ENCODE data around the gene SLBP. TPM values are rescaled to one million over a fixed set of nuclear protein-coding genes. Genes with fewer than 3 reads are reported as not detected.

Gene SLBP
- polyA plus RNA-seq, 3 donors = 39.6 to 63.7 (median 59.1) TPM

DNA sequence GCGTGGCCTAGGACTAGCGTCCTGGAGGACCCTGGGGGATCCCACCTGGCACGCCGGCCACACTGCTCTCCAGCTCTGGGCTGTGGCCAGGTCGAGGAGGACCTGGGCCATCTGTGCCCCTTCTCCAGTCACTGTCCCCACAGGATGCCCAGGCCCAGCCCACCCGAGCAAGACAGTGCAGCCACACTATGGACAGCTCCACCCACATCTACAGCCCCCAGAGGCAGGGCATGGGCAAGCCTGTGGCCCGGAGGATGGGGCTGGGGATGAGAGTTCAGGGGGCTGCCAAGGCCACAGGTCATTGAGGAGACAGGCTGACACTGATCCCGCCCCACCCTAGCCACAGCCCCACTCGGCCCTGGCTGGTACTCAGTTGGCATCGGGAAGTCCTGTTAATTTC is 58.3 kb downstream of the SLBP start:
- no peaks in the 10 kb centered on the region for H4K20me1 ChIP-seq (ENCODE audit: insufficient read depth, low read length)
- Mint-ChIP-seq H3K27me3 (ENCODE audit: low read depth in 3 of 3) (peaks cover 0 to 3% (median 2%) of the 10 kb centered on the region in 3 donors), H3K4me1 (no peaks in the 10 kb centered on the region), H3K9me3 (peaks cover 0 to 8% (median 3%) of the 10 kb centered on the region in 7 donors), H3K4me3 (no peak overlapping the region), H3K36me3 (peaks cover 0 to 6% of the 10 kb centered on the region in 2 donors), H3K27ac (no peak overlapping the region)
- no peak overlapping the region for H3K9ac ChIP-seq (ENCODE audit: insufficient read depth, low read length, poor library complexity, severe bottlenecking)
- no peak overlapping the region for H3K27ac ChIP-seq (ENCODE audit: low read depth in 1 of 2, low read length in 2 of 2)
- no peak for DNase-seq
- TF ChIP-seq, protein P1, sequence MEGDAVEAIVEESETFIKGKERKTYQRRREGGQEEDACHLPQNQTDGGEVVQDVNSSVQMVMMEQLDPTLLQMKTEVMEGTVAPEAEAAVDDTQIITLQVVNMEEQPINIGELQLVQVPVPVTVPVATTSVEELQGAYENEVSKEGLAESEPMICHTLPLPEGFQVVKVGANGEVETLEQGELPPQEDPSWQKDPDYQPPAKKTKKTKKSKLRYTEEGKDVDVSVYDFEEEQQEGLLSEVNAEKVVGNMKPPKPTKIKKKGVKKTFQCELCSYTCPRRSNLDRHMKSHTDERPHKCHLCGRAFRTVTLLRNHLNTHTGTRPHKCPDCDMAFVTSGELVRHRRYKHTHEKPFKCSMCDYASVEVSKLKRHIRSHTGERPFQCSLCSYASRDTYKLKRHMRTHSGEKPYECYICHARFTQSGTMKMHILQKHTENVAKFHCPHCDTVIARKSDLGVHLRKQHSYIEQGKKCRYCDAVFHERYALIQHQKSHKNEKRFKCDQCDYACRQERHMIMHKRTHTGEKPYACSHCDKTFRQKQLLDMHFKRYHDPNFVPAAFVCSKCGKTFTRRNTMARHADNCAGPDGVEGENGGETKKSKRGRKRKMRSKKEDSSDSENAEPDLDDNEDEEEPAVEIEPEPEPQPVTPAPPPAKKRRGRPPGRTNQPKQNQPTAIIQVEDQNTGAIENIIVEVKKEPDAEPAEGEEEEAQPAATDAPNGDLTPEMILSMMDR (IDR thresholded peaks at IDR 0.05) = no peak
- no peaks in the 10 kb centered on the region for H3K27me3 ChIP-seq (ENCODE audit: control insufficient read depth in 2 of 2, insufficient read depth in 2 of 2, low read length in 2 of 2)
- no peaks in the 10 kb centered on the region for H3K9me3 ChIP-seq (replicated peaks in 1 of 2; ENCODE audit: control insufficient read depth in 1 of 2, insufficient read depth in 1 of 2, low read length in 2 of 2)
- intact Hi-C loops (cut with micrococcal nuclease) = no loop called here
- no peaks in the 10 kb centered on the region for H3K4me1 ChIP-seq (ENCODE audit: control insufficient read depth in 1 of 2, insufficient read depth in 2 of 2, low read length in 2 of 2)
- H3K79me2 ChIP-seq (ENCODE audit: insufficient read depth, low read length) = no peaks in the 10 kb centered on the region
- no peak overlapping the region for H3K4me2 ChIP-seq (replicated peaks; ENCODE audit: extremely low read depth, low read length, poor library complexity, severe bottlenecking)
- no peaks in the 10 kb centered on the region for H3K36me3 ChIP-seq (replicated peaks in 1 of 2; ENCODE audit: control insufficient read depth in 1 of 2, insufficient read depth in 2 of 2, low read length in 2 of 2)
- H2AFZ ChIP-seq (ENCODE audit: insufficient read depth, low read depth, low read length, poor library complexity, severe bottlenecking) = no peak overlapping the region
- 93% methylated on average over 7 of the region's 10 CpGs for WGBS (ENCODE audit: insufficient coverage)
- H3K4me3 ChIP-seq (replicated peaks in 1 of 3; ENCODE audit: low read depth in 2 of 3, low read length in 3 of 3) = no peak overlapping the region

DNA sequence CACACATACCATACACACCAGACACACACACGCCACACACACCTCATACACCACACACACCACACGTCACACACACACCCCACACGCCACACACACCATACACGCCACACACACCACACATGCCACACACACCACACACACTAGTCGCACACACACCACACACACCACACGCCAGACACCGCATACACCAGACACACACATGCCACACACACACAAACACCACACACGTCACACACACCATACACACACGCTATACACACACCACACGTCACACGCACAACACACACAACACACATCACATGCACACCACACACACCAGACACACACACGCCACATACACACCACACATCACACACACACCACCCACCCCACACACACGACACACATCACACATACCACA is 60.0 kb downstream of the SLBP start:
- no peak overlapping the region for H2AFZ ChIP-seq (ENCODE audit: insufficient read depth, low read depth, low read length, poor library complexity, severe bottlenecking)
- no peaks in the 10 kb centered on the region for H4K20me1 ChIP-seq (ENCODE audit: insufficient read depth, low read length)
- no peaks in the 10 kb centered on the region for H3K9me3 ChIP-seq (replicated peaks in 1 of 2; ENCODE audit: control insufficient read depth in 1 of 2, insufficient read depth in 1 of 2, low read length in 2 of 2)
- H3K27ac Mint-ChIP-seq = no peak overlapping the region
- H3K4me3 ChIP-seq (replicated peaks in 1 of 3; ENCODE audit: low read depth in 2 of 3, low read length in 3 of 3) = no peak overlapping the region
- H3K27me3 Mint-ChIP-seq (ENCODE audit: low read depth in 3 of 3) = peaks cover 0 to 4% (median 2%) of the 10 kb centered on the region in 3 donors
- TF ChIP-seq, protein P1 (IDR thresholded peaks at IDR 0.05) = no peak
- intact Hi-C loops (cut with micrococcal nuclease) = no loop called here
- no peaks in the 10 kb centered on the region for H3K4me1 ChIP-seq (ENCODE audit: control insufficient read depth in 1 of 2, insufficient read depth in 2 of 2, low read length in 2 of 2)
- H3K36me3 Mint-ChIP-seq = peaks cover 0 to 7% of the 10 kb centered on the region in 2 donors
- no peaks in the 10 kb centered on the region for H3K79me2 ChIP-seq (ENCODE audit: insufficient read depth, low read length)
- no peak overlapping the region for H3K4me2 ChIP-seq (replicated peaks; ENCODE audit: extremely low read depth, low read length, poor library complexity, severe bottlenecking)
- H3K9me3 Mint-ChIP-seq = peaks cover 0 to 8% (median 3%) of the 10 kb centered on the region in 7 donors
- no peak overlapping the region for H3K4me3 Mint-ChIP-seq
- H3K27ac ChIP-seq (ENCODE audit: low read depth in 1 of 2, low read length in 2 of 2) = no peak overlapping the region
- no peaks in the 10 kb centered on the region for H3K36me3 ChIP-seq (replicated peaks in 1 of 2; ENCODE audit: control insufficient read depth in 1 of 2, insufficient read depth in 2 of 2, low read length in 2 of 2)
- H3K27me3 ChIP-seq (ENCODE audit: control insufficient read depth in 2 of 2, insufficient read depth in 2 of 2, low read length in 2 of 2) = no peaks in the 10 kb centered on the region
- DNase-seq = no peak
- H3K9ac ChIP-seq (ENCODE audit: insufficient read depth, low read length, poor library complexity, severe bottlenecking) = no peak overlapping the region
- WGBS (ENCODE audit: insufficient coverage) = 99% methylated on average over 13 of the region's 13 CpGs
- H3K4me1 Mint-ChIP-seq = no peaks in the 10 kb centered on the region
